Neural cell (in vitro differentiated cells): Measurements from ENCODE around the gene CYP3A5. TPM values are rescaled to one million over a fixed set of nuclear protein-coding genes. Genes with fewer than 3 reads are reported as not detected.

ENCODE experiments used
- H2AFZ ChIP-seq: fragments of 200-600, 300-800 bp; sonication (generic), shearing (Covaris generic); 2 replicates; pipeline ENCODE4 v1.6.0; 2014; ENCODE audit warnings: low read depth, mild to moderate bottlenecking, antibody characterized with exemption, low read length, moderate library complexity
- H3F3A ChIP-seq: fragments of 200-600 bp; shearing (Covaris generic); 2 replicates; pipeline ENCODE4 v1.6.1; 2016; ENCODE audit warnings: mild to moderate bottlenecking, moderate library complexity, mixed read lengths, antibody characterized with exemption, low read length; ENCODE audit not compliant: insufficient read depth, poor library complexity, severe bottlenecking
- H3K27ac ChIP-seq: fragments of 200-600, 300-800 bp; sonication (generic), shearing (Covaris generic); 2 replicates; pipeline ENCODE4 v1.5.1; 2014; ENCODE audit warnings: mild to moderate bottlenecking, low read length, moderate library complexity
- H3K27me3 ChIP-seq: fragments of 300-800, 200-600 bp; sonication (generic), shearing (Covaris generic); 2 replicates; pipeline ENCODE4 v1.6.0; 2014; ENCODE audit warnings: mild to moderate bottlenecking, low read depth, low read length, moderate library complexity; ENCODE audit not compliant: insufficient read depth
- H3K36me3 ChIP-seq: fragments of 300-800, 200-600 bp; sonication (generic), shearing (Covaris generic); 2 replicates; pipeline ENCODE4 v1.5.1; 2014; ENCODE audit warnings: mild to moderate bottlenecking, antibody characterized with exemption, low read length, moderate library complexity; ENCODE audit not compliant: insufficient read depth
- H3K4me2 ChIP-seq: fragments of 300-800, 200-600 bp; sonication (generic), shearing (Covaris generic); 2 replicates; pipeline ENCODE4 v1.6.0; 2014; ENCODE audit warnings: mild to moderate bottlenecking, low read length
- H3K4me3 ChIP-seq: fragments of 300-800, 200-600 bp; sonication (generic), shearing (Covaris generic); 2 replicates; pipeline ENCODE4 v1.5.1; 2014; ENCODE audit warnings: mild to moderate bottlenecking, low read length, moderate library complexity
- H3K79me2 ChIP-seq: fragments of 200-600 bp; shearing (Covaris generic); replicated peaks from 2 replicates; pipeline ENCODE4 v1.6.0; 2014; ENCODE audit warnings: mild to moderate bottlenecking, low read length, moderate library complexity; ENCODE audit not compliant: insufficient read depth
- H3K9ac ChIP-seq: fragments of 300-800, 200-600 bp; sonication (generic), shearing (Covaris generic); 2 replicates; pipeline ENCODE4 v1.6.1; 2016; ENCODE audit warnings: mild to moderate bottlenecking, low read length, mixed read lengths
- H3K9me2 ChIP-seq: fragments of 200-600 bp; shearing (Covaris generic); 2 replicates; pipeline ENCODE4 v1.6.1; 2016; ENCODE audit warnings: mild to moderate bottlenecking, low read length, mixed read lengths; ENCODE audit not compliant: insufficient read depth
- H3K9me3 ChIP-seq: fragments of 200-600, 300-800 bp; sonication (generic), shearing (Covaris generic); 2 replicates; pipeline ENCODE4 v1.6.1; 2016; ENCODE audit warnings: mild to moderate bottlenecking, mixed run types, low read length, moderate library complexity, mixed read lengths
- H4K20me1 ChIP-seq: fragments of 200-600 bp; shearing (Covaris generic); 2 replicates; pipeline ENCODE4 v1.6.1; 2016; ENCODE audit warnings: mild to moderate bottlenecking, mixed run types; ENCODE audit not compliant: insufficient read depth
- EP300 ChIP-seq: fragments of 450-650 bp; conservative IDR thresholded peaks from 2 replicates; pipeline ENCODE4 v1.6.1; 2014; ENCODE audit warnings: antibody characterized with exemption, mild to moderate bottlenecking, moderate library complexity; ENCODE audit not compliant: poor library complexity, severe bottlenecking
- EZH2 ChIP-seq: fragments of 200-600, 300-800 bp; shearing (Covaris generic), sonication (generic); IDR thresholded peaks from 2 replicates; pipeline ENCODE4 v1.6.1; 2014; ENCODE audit warnings: antibody characterized with exemption, low read length, borderline replicate concordance, mild to moderate bottlenecking; ENCODE audit not compliant: insufficient read depth, poor library complexity, severe bottlenecking
- MXI1 ChIP-seq: fragments of 450-650 bp; conservative IDR thresholded peaks from 2 replicates; pipeline ENCODE4 v1.6.1; 2014; ENCODE audit warnings: antibody characterized with exemption, mild to moderate bottlenecking; ENCODE audit not compliant: poor library complexity, severe bottlenecking
- POLR2AphosphoS5 ChIP-seq: IDR thresholded peaks from 2 replicates; pipeline ENCODE4 v1.6.1; 2012
- RAD21 ChIP-seq: fragments of 450-650 bp; conservative IDR thresholded peaks from 2 replicates; pipeline ENCODE4 v1.6.1; 2014; ENCODE audit warnings: antibody characterized with exemption, mild to moderate bottlenecking, moderate library complexity
- SMC3 ChIP-seq: fragments of 450-650 bp; conservative IDR thresholded peaks from 2 replicates; pipeline ENCODE4 v1.6.1; 2014; ENCODE audit warnings: antibody characterized with exemption, mild to moderate bottlenecking, moderate library complexity; ENCODE audit not compliant: poor library complexity
- TAF1 ChIP-seq: IDR thresholded peaks from 2 replicates; pipeline ENCODE4 v1.6.1; 2012; ENCODE audit warnings: low read depth
- polyA plus RNA-seq: library from polyadenylated mRNA; depleted of rRNA; stranded (reverse); fragments of >200 nt; gene quantifications from 2 replicates; pipeline ENCODE4 v1.2.3, GENCODE V29; 2014
- TF ChIP-seq, protein P1 (sequence below): IDR thresholded peaks from 2 replicates; pipeline ENCODE4 v1.6.1; 2012; ENCODE audit warnings: borderline replicate concordance
- TF ChIP-seq, protein P2 (sequence below): fragments of 450-650 bp; IDR thresholded peaks from 2 replicates; pipeline ENCODE4 v1.5.1; 2014; ENCODE audit warnings: antibody characterized with exemption, mild to moderate bottlenecking, moderate library complexity; ENCODE audit not compliant: poor library complexity, severe bottlenecking

The CYP3A5 gene
- polyA plus RNA-seq, 1 donor from 2014 or later, result not detected

DNA sequence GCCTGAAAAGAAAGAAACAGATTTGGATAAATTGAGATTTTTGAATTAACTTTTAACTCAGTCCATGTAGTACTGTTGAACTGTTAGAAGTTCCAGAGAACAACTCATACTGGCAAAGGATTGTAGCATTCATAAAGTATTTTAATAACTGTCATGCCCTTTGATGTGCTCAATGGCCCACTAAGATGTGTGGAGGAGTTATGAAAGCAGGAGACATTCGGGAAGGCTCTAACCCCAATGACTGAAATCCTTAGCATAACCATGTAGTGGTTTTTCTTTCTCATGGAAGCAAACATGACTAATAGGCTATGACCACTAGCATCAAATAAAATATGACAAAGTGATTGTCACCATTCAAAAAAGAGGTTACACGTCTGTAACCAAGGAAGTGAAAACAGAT is 29.5 kb upstream of the CYP3A5 start:
- Histone ChIP-seq H3K9me2 (no peaks in the 10 kb centered on the region), H3K27me3 (no peaks in the 10 kb centered on the region), H3K79me2 (no peaks in the 10 kb centered on the region), H4K20me1 (no peaks in the 10 kb centered on the region), H3K9me3 (peaks cover 4% of the 10 kb centered on the region), H3K4me2 (no peak overlapping the region), H3K27ac (no peak overlapping the region), H3K36me3 (no peaks in the 10 kb centered on the region), H2AFZ (no peak overlapping the region), H3K9ac (no peak overlapping the region), H3K4me3 (no peak overlapping the region), H3F3A (no peaks in the 10 kb centered on the region)
- TF ChIP-seq, protein P1, sequence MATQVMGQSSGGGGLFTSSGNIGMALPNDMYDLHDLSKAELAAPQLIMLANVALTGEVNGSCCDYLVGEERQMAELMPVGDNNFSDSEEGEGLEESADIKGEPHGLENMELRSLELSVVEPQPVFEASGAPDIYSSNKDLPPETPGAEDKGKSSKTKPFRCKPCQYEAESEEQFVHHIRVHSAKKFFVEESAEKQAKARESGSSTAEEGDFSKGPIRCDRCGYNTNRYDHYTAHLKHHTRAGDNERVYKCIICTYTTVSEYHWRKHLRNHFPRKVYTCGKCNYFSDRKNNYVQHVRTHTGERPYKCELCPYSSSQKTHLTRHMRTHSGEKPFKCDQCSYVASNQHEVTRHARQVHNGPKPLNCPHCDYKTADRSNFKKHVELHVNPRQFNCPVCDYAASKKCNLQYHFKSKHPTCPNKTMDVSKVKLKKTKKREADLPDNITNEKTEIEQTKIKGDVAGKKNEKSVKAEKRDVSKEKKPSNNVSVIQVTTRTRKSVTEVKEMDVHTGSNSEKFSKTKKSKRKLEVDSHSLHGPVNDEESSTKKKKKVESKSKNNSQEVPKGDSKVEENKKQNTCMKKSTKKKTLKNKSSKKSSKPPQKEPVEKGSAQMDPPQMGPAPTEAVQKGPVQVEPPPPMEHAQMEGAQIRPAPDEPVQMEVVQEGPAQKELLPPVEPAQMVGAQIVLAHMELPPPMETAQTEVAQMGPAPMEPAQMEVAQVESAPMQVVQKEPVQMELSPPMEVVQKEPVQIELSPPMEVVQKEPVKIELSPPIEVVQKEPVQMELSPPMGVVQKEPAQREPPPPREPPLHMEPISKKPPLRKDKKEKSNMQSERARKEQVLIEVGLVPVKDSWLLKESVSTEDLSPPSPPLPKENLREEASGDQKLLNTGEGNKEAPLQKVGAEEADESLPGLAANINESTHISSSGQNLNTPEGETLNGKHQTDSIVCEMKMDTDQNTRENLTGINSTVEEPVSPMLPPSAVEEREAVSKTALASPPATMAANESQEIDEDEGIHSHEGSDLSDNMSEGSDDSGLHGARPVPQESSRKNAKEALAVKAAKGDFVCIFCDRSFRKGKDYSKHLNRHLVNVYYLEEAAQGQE, result no peak
- no peak for TF ChIP-seq SMC3
- TF ChIP-seq MXI1, result no peak
- TF ChIP-seq EZH2, result no peak
- TF ChIP-seq TAF1, result no peak
- TF ChIP-seq POLR2AphosphoS5, result no peak
- no peak for TF ChIP-seq RAD21
- TF ChIP-seq EP300, result no peak
- TF ChIP-seq, protein P2, sequence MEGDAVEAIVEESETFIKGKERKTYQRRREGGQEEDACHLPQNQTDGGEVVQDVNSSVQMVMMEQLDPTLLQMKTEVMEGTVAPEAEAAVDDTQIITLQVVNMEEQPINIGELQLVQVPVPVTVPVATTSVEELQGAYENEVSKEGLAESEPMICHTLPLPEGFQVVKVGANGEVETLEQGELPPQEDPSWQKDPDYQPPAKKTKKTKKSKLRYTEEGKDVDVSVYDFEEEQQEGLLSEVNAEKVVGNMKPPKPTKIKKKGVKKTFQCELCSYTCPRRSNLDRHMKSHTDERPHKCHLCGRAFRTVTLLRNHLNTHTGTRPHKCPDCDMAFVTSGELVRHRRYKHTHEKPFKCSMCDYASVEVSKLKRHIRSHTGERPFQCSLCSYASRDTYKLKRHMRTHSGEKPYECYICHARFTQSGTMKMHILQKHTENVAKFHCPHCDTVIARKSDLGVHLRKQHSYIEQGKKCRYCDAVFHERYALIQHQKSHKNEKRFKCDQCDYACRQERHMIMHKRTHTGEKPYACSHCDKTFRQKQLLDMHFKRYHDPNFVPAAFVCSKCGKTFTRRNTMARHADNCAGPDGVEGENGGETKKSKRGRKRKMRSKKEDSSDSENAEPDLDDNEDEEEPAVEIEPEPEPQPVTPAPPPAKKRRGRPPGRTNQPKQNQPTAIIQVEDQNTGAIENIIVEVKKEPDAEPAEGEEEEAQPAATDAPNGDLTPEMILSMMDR, result no peak

DNA sequence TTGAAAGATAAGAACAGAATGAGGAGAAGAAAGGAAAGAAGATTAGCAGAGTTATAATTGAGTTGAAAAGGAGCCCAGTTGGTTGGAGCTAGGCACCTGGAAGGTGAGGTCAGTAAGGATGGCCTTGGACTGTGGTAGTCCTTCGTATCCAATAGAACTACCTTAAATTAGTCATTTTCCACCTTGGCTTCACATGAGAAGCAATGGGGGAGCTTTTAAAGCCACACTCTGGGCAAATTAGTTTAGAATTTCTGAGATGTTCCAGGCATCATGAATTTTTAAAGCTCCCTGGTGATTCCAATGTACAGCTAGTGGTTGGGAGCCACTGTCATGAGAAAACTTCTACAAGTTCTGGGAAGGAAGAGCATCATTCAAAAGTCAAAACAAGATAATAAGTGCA is 27.3 kb upstream of the CYP3A5 start:
- Histone ChIP-seq H2AFZ (no peak overlapping the region), H3K4me2 (no peak overlapping the region), H3K9me2 (no peaks in the 10 kb centered on the region), H3K4me3 (no peak overlapping the region), H3K79me2 (no peaks in the 10 kb centered on the region), H3F3A (no peaks in the 10 kb centered on the region), H3K9ac (no peak overlapping the region), H3K9me3 (peaks cover 4% of the 10 kb centered on the region), H3K36me3 (no peaks in the 10 kb centered on the region), H3K27me3 (no peaks in the 10 kb centered on the region), H3K27ac (no peak overlapping the region), H4K20me1 (no peaks in the 10 kb centered on the region)
- TF ChIP-seq SMC3 (no peak), TAF1 (no peak), RAD21 (no peak), MXI1 (no peak), POLR2AphosphoS5 (no peak), EP300 (no peak), EZH2 (no peak)
- TF ChIP-seq, protein P1, result no peak
- TF ChIP-seq, protein P2, result no peak
